Bronchial epithelial cell (primary cell): ENCODE measurements around the gene CARD16. TPM values are rescaled to one million over a fixed set of nuclear protein-coding genes. Genes with fewer than 3 reads are reported as not detected.
A peak's percentile ranks its signal among the peaks of the same experiment; 100 is the strongest.
"Not testable (repeated sequence)": the region's sequence is repeated elsewhere in the genome, so short reads cannot be mapped to it uniquely, and the experiment has no call there.

Source experiments
- DNase-seq: peaks from one replicate; pipeline ENCODE4 v3.0.0-alpha.2; 2010; ENCODE audit warnings: low read depth
- FAIRE-seq: peaks from 2 replicates; lab custom pipeline; 2011; peaks lifted over from hg19 to GRCh38; lab: Jason Lieb, UNC
- H3K27me3 ChIP-seq: 2 replicates; pipeline ENCODE4 v1.5.1; 2011; ENCODE audit warnings: low read length; ENCODE audit not compliant: control insufficient read depth, insufficient read depth
- H3K36me3 ChIP-seq: 2 replicates; pipeline ENCODE4 v1.5.1; 2011; ENCODE audit warnings: low read length; ENCODE audit not compliant: control insufficient read depth, insufficient read depth
- H3K4me3 ChIP-seq: 2 replicates; pipeline ENCODE4 v1.5.1; 2011; ENCODE audit warnings: mild to moderate bottlenecking, low read depth, low read length, control low read depth
- total RNA-seq: library from RNA; depleted of rRNA; stranded (reverse); fragments of >200 nt; gene quantifications from 2 replicates; pipeline ENCODE4 v1.2.1, GENCODE V29; 2014
- TF ChIP-seq, protein P1 (sequence below): IDR thresholded peaks from 2 replicates; pipeline ENCODE4 v1.5.1; 2011; ENCODE audit warnings: mild to moderate bottlenecking, moderate library complexity, low read length, control low read depth, inconsistent platforms; ENCODE audit not compliant: insufficient read depth, severe bottlenecking

Gene CARD16
- total RNA-seq = 0.53 and 2.4 TPM in 2 replicates

DNA sequence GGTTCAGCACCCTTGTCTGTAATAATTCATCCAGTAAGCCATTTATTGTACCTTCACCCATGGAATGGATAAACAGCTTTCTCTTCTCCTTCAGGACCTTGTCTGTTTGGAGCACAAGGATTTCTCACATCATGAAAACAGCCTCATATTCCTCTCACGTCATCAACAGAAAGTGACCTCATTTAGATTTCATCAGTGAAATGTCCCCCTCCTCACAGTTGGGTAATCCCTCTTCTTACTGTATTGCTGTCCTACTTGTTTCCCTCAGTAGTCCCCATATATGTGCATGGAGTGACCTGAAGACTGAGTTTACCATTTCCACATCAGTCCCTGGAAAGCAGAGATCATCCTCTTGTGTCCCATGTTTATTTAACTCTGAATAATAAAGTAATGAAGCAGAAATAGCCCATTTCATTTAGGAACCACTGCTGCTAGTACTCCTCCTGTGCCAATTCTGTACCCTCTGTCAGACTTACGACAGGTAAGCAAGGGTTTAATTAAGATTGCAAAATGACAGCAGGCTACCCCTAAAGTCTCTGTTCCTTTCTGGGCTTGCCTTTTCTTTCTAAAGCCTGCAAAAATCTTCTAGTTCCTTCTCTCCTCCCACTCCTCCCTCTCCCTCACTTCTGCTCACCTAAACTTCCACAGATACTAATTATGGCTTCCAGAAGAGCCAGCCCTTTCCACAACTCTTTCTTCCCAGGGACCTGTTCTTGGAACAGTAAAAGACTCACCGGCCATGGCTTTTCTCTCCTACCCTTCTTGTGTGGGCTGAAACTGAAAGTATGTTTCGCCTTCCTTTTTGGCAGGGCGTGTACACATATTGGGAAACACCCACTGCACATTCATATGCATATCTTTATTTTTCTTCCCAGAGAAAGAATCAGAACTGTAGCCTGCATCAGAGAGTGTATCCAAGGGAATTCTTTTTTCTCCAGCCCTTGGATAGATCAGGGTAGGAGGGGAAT is at the start of gene CARD16:
Gene CARD16, minus strand, starts transcription at position 779 of the 968 bp plus-strand sequence. Its CDS starts 38 bp downstream, at position 741.
- peak; percentile 43 for FAIRE-seq

DNA sequence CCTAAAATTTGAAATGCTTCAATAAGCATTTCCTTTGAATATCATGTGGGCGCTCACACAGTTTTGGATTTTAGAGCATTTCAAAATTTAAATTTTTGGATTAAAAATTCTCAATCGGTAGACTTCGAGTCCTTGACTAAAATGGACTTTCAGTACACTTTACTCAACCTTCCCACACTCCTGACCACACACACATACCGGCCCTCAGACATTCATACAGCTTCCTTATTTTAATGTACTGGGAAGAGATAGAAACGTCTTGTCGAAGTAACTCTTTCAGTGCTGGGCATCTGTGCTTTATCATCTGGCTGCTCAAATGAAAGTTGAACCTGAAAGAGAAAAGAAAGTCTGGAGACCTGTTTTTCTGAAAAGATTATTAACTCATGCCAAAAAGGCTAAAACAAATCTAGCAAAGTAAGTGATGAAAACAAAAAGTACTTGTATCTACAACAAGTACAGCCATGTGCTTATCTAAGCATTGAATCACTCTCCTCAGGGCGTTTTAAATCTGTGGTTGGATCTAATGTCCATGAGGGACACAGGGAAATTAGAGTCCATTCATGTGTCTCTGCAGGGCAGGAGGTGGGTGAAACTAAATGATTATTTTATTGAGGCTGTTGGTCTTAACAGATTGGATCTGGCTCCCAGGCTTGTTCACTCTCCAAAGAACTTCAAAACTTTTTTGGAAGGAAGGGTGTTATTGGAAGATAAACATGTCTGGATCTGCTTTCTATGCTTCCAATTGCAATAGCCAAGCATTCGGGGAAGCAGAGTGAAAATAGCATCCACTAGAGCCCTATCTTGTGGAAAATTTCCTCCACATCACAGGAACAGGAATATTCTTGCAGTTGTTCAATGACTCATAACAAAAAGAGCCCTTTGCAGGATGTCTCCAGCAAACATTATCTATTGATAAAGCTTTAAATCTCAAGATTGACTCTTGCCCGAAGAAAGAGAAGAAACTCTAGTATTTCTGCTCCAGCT is 47.4 kb upstream of the CARD16 start:
- DNase-seq = peak; percentile 85
- H3K4me3 ChIP-seq = no peak overlapping the region

More for the DNA sequence above, at the start of gene CARD16:
- peak; percentile 66 for DNase-seq
- peak within 1 kb of the TSS; percentile 7 for H3K4me3 ChIP-seq
- not testable (repeated sequence) for H3K27me3 ChIP-seq, H3K36me3 ChIP-seq

DNA sequence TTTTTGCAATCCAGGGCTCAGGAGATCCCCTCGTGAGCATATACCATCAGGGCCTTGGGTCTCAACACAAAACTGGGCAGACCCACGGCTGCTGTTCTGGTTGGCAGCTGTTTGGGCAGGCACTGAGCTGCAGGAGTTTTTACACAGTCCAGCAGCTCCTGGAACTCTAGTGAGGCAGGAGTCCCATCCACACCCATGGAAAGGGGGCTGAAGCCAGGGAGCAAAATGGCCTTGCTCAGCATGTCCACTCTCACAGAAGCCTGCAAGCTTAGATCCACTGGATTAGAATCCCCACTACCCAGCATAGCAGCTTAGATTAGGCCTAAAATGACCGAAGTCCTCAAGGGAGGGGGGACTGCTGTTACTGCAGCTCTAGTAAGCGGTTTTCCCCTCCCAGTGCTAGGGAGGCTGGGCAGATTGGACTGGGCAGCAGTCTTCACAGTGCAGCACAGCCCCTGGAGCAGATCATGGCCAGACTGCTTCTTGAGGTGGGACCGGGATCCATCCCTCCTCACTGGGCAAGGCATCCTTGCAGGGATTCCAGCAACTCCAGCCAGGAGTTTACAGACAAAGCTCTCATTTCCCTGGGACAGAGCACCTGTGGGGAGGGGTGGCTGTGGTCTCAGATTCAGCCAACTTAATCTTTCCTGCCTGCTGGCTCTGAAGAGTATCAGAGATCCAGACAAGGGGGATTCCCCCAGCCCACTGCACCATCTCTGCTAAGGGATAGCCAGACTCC is 36.4 kb upstream of the CARD16 start:
- Histone ChIP-seq H3K36me3 (no peaks in the 10 kb centered on the region), H3K27me3 (no peaks in the 10 kb centered on the region), H3K4me3 (no peak overlapping the region)
- no peak for FAIRE-seq
- DNase-seq = no peak
- TF ChIP-seq, protein P1, sequence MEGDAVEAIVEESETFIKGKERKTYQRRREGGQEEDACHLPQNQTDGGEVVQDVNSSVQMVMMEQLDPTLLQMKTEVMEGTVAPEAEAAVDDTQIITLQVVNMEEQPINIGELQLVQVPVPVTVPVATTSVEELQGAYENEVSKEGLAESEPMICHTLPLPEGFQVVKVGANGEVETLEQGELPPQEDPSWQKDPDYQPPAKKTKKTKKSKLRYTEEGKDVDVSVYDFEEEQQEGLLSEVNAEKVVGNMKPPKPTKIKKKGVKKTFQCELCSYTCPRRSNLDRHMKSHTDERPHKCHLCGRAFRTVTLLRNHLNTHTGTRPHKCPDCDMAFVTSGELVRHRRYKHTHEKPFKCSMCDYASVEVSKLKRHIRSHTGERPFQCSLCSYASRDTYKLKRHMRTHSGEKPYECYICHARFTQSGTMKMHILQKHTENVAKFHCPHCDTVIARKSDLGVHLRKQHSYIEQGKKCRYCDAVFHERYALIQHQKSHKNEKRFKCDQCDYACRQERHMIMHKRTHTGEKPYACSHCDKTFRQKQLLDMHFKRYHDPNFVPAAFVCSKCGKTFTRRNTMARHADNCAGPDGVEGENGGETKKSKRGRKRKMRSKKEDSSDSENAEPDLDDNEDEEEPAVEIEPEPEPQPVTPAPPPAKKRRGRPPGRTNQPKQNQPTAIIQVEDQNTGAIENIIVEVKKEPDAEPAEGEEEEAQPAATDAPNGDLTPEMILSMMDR = no peak

More for the DNA sequence above, 47.4 kb upstream of the CARD16 start:
- TF ChIP-seq, protein P1 = no peak
- H3K27me3 ChIP-seq = no peaks in the 10 kb centered on the region
- FAIRE-seq = no peak
- H3K36me3 ChIP-seq = no peaks in the 10 kb centered on the region

DNA sequence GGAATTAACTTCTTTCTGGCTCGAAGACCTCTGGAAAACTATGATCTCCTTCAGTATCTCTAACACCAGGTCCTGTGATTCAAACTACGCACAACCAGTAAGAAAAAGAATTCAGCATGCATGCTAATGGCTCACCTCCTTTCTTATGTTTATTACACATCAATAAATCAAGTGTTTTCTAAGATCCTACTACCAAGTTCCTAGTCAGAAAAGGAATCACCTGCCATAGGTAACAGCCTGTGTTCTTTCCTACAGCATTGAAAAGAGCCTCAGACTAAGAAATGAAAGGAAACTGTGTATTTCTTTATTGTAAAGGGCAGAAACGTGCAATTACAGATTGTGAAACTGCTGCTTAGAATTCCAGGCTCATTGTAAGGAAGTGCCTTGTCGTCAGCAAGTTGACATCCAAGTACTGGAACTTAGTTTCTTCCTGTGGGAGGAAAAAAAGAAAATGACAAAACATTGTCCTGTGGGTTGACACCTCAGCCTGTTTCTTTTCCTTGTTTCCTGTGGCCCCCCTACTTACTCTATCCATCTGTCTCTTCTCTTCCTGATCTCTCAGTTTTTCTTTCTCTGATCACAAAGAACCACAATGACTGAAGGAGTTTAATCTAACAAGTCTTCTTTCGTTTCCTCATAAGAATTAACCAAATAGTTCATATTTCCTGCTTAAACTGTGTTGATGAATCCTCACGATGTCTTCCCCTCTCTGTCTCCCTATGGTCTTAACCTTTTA is 35.2 kb upstream of the CARD16 start:
- not testable (repeated sequence) for H3K36me3 ChIP-seq, FAIRE-seq, H3K27me3 ChIP-seq, DNase-seq, H3K4me3 ChIP-seq

DNA sequence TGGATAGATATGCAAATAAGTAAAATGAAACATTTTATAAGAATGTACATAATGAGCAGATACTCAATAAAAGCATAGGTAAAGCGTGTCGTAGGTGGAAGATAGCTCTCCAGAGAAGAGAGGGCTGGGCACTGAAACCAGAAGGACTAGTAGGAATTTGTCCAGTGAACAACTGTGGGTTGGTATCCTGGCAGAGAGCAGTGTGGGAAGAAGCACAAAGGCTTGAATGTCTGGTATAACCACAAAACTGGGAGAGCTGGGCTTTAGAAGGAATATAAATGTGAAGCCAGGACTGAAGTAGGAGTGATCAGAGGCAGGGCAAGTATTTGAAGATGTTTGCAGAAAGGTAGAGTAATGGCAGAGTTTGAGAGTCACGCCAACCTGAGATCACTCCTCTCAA is 33.1 kb upstream of the CARD16 start:
- H3K36me3 ChIP-seq = no peaks in the 10 kb centered on the region
- TF ChIP-seq, protein P1 = no peak
- no peaks in the 10 kb centered on the region for H3K27me3 ChIP-seq
- DNase-seq (no peak), FAIRE-seq (no peak)
- H3K4me3 ChIP-seq = no peak overlapping the region

DNA sequence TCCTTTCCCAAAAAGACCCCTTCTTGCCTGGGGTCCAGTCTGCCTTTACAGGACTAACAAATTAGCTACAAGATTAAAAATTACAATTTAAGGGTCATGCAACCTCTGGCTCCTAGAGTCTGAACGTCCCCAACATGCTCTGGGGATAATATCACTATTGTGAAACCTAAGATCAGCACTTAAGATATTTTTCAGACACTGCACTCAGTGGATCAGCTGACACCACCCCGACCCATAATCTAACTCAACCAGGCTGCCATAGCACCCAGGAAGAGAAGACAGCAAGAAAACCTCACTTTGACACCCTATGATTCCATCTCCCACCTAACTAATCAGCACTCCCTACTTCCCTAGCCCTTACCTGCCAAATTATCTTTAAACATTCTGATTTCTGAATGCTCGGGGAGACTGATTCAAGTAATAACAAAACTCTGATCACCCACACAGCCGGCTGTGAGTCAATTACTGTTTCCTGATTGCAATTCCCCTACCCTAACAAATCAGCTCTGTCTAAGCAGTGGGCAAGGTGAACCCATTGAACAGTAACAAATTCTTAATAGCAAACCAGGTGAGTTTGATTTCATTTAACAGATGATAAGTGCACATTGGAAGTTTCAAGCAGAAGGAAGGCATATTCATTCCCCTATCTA is 32.1 kb upstream of the CARD16 start:
- H3K27me3 ChIP-seq, H3K36me3 ChIP-seq, H3K4me3 ChIP-seq: not testable (repeated sequence)
- FAIRE-seq (peak; percentile 97), DNase-seq (peak; percentile 64)
